Measurements from ENCODE around the gene QRICH1. TPM values are rescaled to one million over a fixed set of nuclear protein-coding genes. Genes with fewer than 3 reads are reported as not detected.

Gene QRICH1
- total and polyA plus RNA-seq, 12 donors: 21.1 to 72.5 (median 57.6) TPM

- peak overlapping the region; percentile 85 to 99 (median 94) for H3K27ac ChIP-seq
- intact Hi-C loops (cut with DNase I): loop anchor here in 4 of 10 donors (5.0 kb wide), 4 partner anchors 35 to 90 kb away; partner anchors contain the start of genes CCDC71 (in 2 of the 4), QRICH1 (in 2 of the 4) and KLHDC8B (in 1 of the 4)
- TF ChIP-seq CTCF (IDR thresholded peaks at IDR 0.05): no peak
- no peaks in the 10 kb centered on the region for H3K9me3 ChIP-seq
- no peaks in the 10 kb centered on the region for H3K27me3 ChIP-seq
- peak overlapping the region; percentile 61 to 97 (median 78) for H3K4me3 ChIP-seq
- H3K4me1 ChIP-seq: peaks cover 15 to 46% (median 35%) of the 10 kb centered on the region in 9 donors
- ATAC-seq: peak in 2 of 8 donors; percentile 1 to 3
- 20 to 34% methylated on average over 9 of the region's 9 CpGs for WGBS, 2 donors
- DNase-seq: no peak
- peaks cover 0 to 49% (median 32%) of the 10 kb centered on the region in 9 donors for H3K36me3 ChIP-seq
Measured at GRCh38 chr3:49132073-49132436, 38.2 kb upstream of the QRICH1 start.

- no peaks in the 10 kb centered on the region for H3K9me3 ChIP-seq
- no peak for DNase-seq
- TF ChIP-seq CTCF (IDR thresholded peaks at IDR 0.05): no peak
- H3K27me3 ChIP-seq: no peaks in the 10 kb centered on the region
- WGBS, 2 donors: 74% methylated on average over 6 of the region's 6 CpGs
- peak overlapping the region; percentile 85 to 99 (median 94) for H3K27ac ChIP-seq
- intact Hi-C loops (cut with DNase I): loop anchor here in 4 of 10 donors (5.0 kb wide), 4 partner anchors 36 to 91 kb away; partner anchors contain the start of genes CCDC71 (in 2 of the 4), QRICH1 (in 2 of the 4) and KLHDC8B (in 1 of the 4)
- peak overlapping the region; percentile 61 to 97 (median 78) for H3K4me3 ChIP-seq
- H3K36me3 ChIP-seq: peaks cover 0 to 53% (median 37%) of the 10 kb centered on the region in 9 donors
- H3K4me1 ChIP-seq: peaks cover 15 to 46% (median 35%) of the 10 kb centered on the region in 9 donors
- no peak for ATAC-seq
Measured at GRCh38 chr3:49131576-49131975, 37.7 kb upstream of the QRICH1 start.

- H3K27ac ChIP-seq: peak overlapping the region; percentile 6 to 99 (median 92)
- H3K36me3 ChIP-seq: peaks cover 0 to 59% (median 42%) of the 10 kb centered on the region in 9 donors
- WGBS, 2 donors: 45 to 49% methylated on average over 12 of the region's 12 CpGs
- H3K9me3 ChIP-seq: no peaks in the 10 kb centered on the region
- no peak for TF ChIP-seq CTCF (IDR thresholded peaks at IDR 0.05)
- H3K4me3 ChIP-seq: peak overlapping the region in 8 of 10 donors; percentile 61 to 97 (median 78)
- ATAC-seq (peak in 3 of 8 donors; percentile 1 to 27 (median 6)), DNase-seq (no peak)
- H3K27me3 ChIP-seq: no peaks in the 10 kb centered on the region
- intact Hi-C loops (cut with DNase I): loop anchor here in 4 of 10 donors (5.0 kb wide), 4 partner anchors 36 to 91 kb away; partner anchors contain the start of genes CCDC71 (in 2 of the 4), QRICH1 (in 2 of the 4) and KLHDC8B (in 1 of the 4)
- H3K4me1 ChIP-seq: peaks cover 15 to 46% (median 35%) of the 10 kb centered on the region in 9 donors
Measured at GRCh38 chr3:49131040-49131439, 37.2 kb upstream of the QRICH1 start.

- no peak for DNase-seq
- Histone ChIP-seq H3K27me3 (no peaks in the 10 kb centered on the region), H3K36me3 (peaks cover 4 to 94% (median 79%) of the 10 kb centered on the region in 9 donors), H3K4me3 (no peak overlapping the region), H3K4me1 (peaks cover 2 to 14% (median 7%) of the 10 kb centered on the region in 9 donors), H3K9me3 (no peaks in the 10 kb centered on the region), H3K27ac (no peak overlapping the region)
- no peak for ATAC-seq
- intact Hi-C loops (cut with DNase I): no loop called here
- 78 to 85% methylated on average over 14 of the region's 14 CpGs for WGBS, 2 donors
- no peak for TF ChIP-seq CTCF (IDR thresholded peaks at IDR 0.05)
Measured at GRCh38 chr3:49124991-49125670, 31.3 kb upstream of the QRICH1 start.
